Cardiac muscle cell (in vitro differentiated cells and primary cell): ENCODE measurements around the gene MYG1. TPM values are rescaled to one million over a fixed set of nuclear protein-coding genes. Genes with fewer than 3 reads are reported as not detected.

Experiments used
- DNase-seq, 2 donors: peaks; one replicate each; pipeline versions ENCODE4 v3.0.0 to v3.0.0-alpha.2; 2010 to 2017; ENCODE audit warnings: low read depth in 1 of 2, low spot score in 1 of 2
- H3K27ac ChIP-seq: fragments of 200-600 bp; sonication (generic); 2 replicates; pipeline ENCODE4 v1.5.1; 2016
- H3K27me3 ChIP-seq: fragments of 200-600 bp; sonication (generic); 2 replicates; pipeline ENCODE4 v1.6.0; 2016; ENCODE audit warnings: control low read depth
- H3K36me3 ChIP-seq: fragments of 200-600 bp; sonication (generic); 2 replicates; pipeline ENCODE4 v1.5.1; 2016; ENCODE audit warnings: control low read depth
- H3K4me1 ChIP-seq: fragments of 200-600 bp; sonication (generic); 2 replicates; pipeline ENCODE4 v1.8.1; 2017; ENCODE audit warnings: low read depth, mild to moderate bottlenecking, mixed run types
- H3K4me3 ChIP-seq: fragments of 200-600 bp; sonication (generic); 2 replicates; pipeline ENCODE4 v1.5.1; 2016; ENCODE audit warnings: mild to moderate bottlenecking
- H3K9me3 ChIP-seq: fragments of 200-600 bp; sonication (generic); 2 replicates; pipeline ENCODE4 v1.5.1; 2017; ENCODE audit warnings: low read depth, mild to moderate bottlenecking, control low read depth
- CTCF ChIP-seq: IDR thresholded peaks from 2 replicates; pipeline ENCODE4 v1.5.1; 2012; ENCODE audit warnings: low read depth, mild to moderate bottlenecking, low read length
- polyA plus RNA-seq: library from polyadenylated mRNA; unstranded; fragments of >200 nt; fragmentation: Nextera tagmentation; extraction: Ambion mirVana; gene quantifications from 2 replicates; pipeline ENCODE4 v1.2.1, GENCODE V29; 2016
- total RNA-seq: library from RNA; depleted of rRNA; stranded (reverse); fragments of >200 nt; gene quantifications from 2 replicates; pipeline ENCODE4 v1.2.3, GENCODE V29; 2016

MYG1 gene
- total and polyA plus RNA-seq, 2 experiments from 2014 or later = 71.0 to 75.4 TPM

- Histone ChIP-seq H3K27me3 (no peaks in the 10 kb centered on the region), H3K36me3 (no peaks in the 10 kb centered on the region), H3K9me3 (no peaks in the 10 kb centered on the region), H3K4me3 (no peak overlapping the region), H3K4me1 (no peaks in the 10 kb centered on the region), H3K27ac (no peak overlapping the region)
- no peak for TF ChIP-seq CTCF
- DNase-seq = no peak
Observed at GRCh38 chr12:53288322-53288721, 11.2 kb upstream of the MYG1 start.

- DNase-seq = no peak
- H3K27ac ChIP-seq = no peak overlapping the region
- no peak for TF ChIP-seq CTCF
- no peaks in the 10 kb centered on the region for H3K27me3 ChIP-seq
- no peaks in the 10 kb centered on the region for H3K9me3 ChIP-seq
- H3K4me1 ChIP-seq = no peaks in the 10 kb centered on the region
- H3K4me3 ChIP-seq = no peak overlapping the region
- H3K36me3 ChIP-seq = no peaks in the 10 kb centered on the region
Observed at GRCh38 chr12:53289891-53290290, 9.6 kb upstream of the MYG1 start.

- no peak for TF ChIP-seq CTCF
- H3K36me3 ChIP-seq = no peaks in the 10 kb centered on the region
- H3K9me3 ChIP-seq = no peaks in the 10 kb centered on the region
- no peaks in the 10 kb centered on the region for H3K4me1 ChIP-seq
- H3K27me3 ChIP-seq = no peaks in the 10 kb centered on the region
- H3K27ac ChIP-seq = no peak overlapping the region
- DNase-seq = no peak
- no peak overlapping the region for H3K4me3 ChIP-seq
Observed at GRCh38 chr12:53290661-53291060, 8.8 kb upstream of the MYG1 start.

GRCh38 chr12:53292426-53292825 is 7.1 kb upstream of the MYG1 start:
- H3K9me3 ChIP-seq = no peaks in the 10 kb centered on the region
- H3K27ac ChIP-seq = no peak overlapping the region
- H3K36me3 ChIP-seq = no peaks in the 10 kb centered on the region

DNA sequence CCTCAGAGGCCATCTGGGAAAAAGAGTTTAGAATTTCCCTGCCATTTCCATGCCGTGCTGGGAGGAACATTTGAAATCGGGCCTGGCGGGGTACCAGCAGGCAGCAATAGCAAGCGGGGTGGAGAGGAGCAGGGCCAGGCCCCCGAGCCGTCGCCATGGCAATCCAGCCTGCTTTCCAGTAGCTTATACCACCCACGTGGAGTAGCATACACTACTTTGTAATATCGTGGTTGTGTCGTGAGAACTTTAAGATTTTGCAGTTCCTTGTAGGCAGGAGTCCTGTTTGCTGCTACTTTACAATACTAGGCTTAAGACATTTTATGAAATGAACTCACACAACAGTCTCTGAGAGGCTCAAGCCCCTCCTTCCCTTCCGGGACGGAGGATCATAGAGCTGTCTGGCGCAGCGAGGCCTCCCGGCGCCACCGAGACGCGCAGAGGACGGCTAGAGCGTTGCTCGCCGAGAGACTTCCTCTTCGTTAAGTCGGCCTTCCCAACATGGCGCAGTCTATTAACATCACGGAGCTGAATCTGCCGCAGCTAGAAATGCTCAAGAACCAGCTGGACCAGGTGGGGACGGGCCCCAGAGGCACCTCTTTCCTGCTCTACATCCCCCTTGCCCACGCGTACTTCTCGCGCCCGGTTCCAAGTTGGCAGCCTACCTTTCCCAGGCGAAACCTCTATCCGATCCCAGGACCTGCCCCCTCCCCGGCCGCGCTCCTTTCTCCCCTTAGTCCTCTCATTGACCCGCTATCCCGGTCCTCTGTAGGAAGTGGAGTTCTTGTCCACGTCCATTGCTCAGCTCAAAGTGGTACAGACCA is 4.2 kb upstream of the MYG1 start, which contains the start of gene PFDN5:
Gene PFDN5, plus strand, starts transcription at position 473 of the 821 bp plus-strand sequence. Its CDS starts 26 bp downstream, at position 499.
- no peaks in the 10 kb centered on the region for H3K27me3 ChIP-seq
- H3K36me3 ChIP-seq = peaks cover 8% of the 10 kb centered on the region
- H3K4me3 ChIP-seq = peak within 1 kb of the TSS; percentile 83
- DNase-seq = peak; percentile 91 to 96
- no peak for TF ChIP-seq CTCF
- no peaks in the 10 kb centered on the region for H3K9me3 ChIP-seq
- H3K27ac ChIP-seq = peak within 1 kb of the TSS; percentile 87
- peaks cover 9% of the 10 kb centered on the region for H3K4me1 ChIP-seq

More at GRCh38 chr12:53292426-53292825, 7.1 kb upstream of the MYG1 start:
- no peaks in the 10 kb centered on the region for H3K27me3 ChIP-seq
- no peak overlapping the region for H3K4me3 ChIP-seq
- no peak for TF ChIP-seq CTCF
- no peak for DNase-seq
- peaks cover 6% of the 10 kb centered on the region for H3K4me1 ChIP-seq
